ENCODE results near the gene MAD1L1.

The MAD1L1 gene

GRCh38 chr7:1810961-1811849, 421.5 kb downstream of the MAD1L1 start:
- no peak for DNase-seq (ENCODE audit: low read depth in 1 of 2, low spot score in 1 of 2)

DNA sequence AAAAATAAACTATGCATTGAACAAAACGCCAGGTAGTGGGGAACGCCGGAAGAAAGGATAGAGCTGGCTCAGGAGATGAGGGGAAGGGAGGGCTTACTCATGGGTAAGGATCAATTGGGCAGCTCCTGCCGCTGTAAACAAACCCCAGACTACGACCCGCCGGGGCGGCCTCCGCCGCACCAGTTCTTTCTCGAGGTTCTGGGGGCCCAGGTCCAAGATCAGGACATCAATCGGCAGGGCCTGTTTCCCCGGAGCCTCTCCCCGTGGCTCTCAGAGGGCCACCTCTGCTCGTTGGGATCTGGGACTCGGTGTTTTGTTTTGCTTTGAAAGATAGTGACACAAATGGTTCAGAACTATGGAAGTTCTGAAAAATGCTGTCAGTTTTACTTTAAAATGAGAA, 422.2 kb downstream of the MAD1L1 start:
- DNase-seq (ENCODE audit: low read depth in 1 of 2, low spot score in 1 of 2): no peak

GRCh38 chr7:1809601-1810258, 423.0 kb downstream of the MAD1L1 start:
- DNase-seq (ENCODE audit: low read depth in 1 of 2, low spot score in 1 of 2): no peak

DNA sequence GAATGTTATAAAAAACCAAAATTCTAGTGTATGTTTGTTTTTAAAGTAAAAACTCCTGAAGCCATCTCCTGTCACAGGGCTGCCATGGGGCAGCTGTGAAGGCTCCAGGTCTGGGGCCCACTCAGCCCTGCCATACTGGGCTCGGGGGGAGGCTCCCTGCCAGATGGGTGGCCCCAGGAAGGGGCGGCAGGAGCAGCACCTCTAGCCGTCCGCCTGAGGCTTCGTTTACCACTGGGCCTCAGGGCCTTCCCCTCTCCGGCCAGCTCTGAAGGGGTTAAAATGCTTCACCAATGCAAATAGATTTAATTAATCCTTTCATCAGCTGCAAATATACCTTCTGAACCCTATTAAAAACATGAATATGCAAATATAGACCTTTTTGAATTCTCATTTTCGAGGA, 423.7 kb downstream of the MAD1L1 start:
- no peak for DNase-seq (ENCODE audit: low read depth in 1 of 2, low spot score in 1 of 2)

DNA sequence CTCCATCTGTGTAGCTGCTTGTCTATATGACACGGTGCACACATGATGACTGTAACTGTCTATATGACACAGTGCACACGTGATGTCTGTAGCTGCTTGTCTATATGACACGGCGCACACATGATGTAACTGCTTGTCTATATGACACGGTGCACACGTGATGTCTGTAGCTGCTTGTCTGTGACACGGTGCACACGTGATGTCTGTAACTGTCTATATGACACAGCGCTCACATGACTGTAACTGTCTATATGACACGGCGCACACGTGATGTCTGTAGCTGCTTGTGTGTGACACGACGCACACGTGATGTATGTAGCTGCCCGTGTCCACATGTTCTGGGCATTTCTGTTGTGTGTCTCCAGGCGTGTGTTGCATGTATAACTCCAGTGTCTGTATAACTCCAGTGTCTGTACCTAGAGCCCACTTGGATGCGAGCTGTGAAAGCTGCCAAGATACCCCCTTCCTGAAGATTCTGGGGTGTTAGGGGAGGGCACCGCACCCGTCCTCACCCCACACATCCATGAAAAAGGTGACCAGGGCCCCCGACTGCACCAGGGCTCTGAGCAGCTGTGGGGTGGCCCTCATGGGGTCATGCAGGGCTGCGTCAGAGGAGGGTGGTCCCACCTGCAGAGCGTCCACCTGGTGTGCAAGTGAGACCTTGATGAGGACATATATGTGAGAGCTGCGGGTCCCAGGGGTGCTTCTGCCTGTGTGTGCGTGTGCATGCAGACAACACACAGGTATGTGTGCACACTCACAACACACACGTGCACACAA, 424.7 kb downstream of the MAD1L1 start:
- DNase-seq (ENCODE audit: low read depth in 1 of 2, low spot score in 1 of 2): no peak

- DNase-seq (ENCODE audit: low read depth in 1 of 2, low spot score in 1 of 2): no peak
These were observed 426.4 kb downstream of the MAD1L1 start for GRCh38 chr7:1806354-1806753.

- no peak for DNase-seq (ENCODE audit: low read depth in 1 of 2, low spot score in 1 of 2)
These were observed 428.4 kb downstream of the MAD1L1 start for GRCh38 chr7:1804310-1804709.

- DNase-seq (ENCODE audit: low read depth in 1 of 2, low spot score in 1 of 2): no peak
These were observed 429.8 kb downstream of the MAD1L1 start for GRCh38 chr7:1802899-1803298.

DNA sequence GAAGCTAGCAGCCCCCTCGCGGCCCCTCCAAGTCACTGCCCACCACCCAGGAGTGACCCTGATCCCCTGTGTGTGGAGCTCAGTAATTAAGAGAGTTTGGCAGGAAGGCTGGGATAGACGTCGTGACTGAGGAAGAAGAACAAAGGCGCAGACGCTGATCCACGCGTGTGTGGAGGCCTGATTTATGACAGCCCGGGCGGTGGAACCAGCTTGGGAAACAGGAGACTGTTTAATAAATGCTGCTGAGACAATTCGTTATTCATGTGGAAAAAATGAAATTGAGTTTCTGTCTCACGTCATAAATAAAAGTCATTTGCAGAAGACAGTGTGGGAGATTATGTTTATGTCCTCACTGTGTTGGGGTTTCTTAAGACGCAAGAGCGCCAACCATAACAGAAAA, 431.8 kb downstream of the MAD1L1 start:
- no peak for DNase-seq (ENCODE audit: low read depth in 1 of 2, low spot score in 1 of 2)

DNA sequence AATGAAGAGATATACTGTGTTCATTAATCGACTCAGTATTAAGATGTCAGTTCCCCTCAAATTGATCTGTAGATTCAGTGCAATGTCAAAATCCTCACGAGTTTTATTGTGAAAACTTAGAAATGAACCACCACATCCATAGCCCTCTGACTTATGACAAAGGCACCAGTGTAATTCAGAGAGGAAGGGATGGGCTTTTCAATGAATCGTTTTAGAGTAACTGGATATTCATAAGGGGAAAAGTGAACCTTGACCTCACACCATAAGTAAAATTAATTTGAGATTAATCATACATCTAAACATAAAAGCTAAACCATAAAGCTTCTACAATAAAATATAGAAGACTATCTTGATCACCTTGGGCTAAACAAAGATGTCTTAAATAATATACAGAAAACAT, 434.6 kb downstream of the MAD1L1 start:
- no peak for DNase-seq (ENCODE audit: low read depth in 1 of 2, low spot score in 1 of 2)

DNA sequence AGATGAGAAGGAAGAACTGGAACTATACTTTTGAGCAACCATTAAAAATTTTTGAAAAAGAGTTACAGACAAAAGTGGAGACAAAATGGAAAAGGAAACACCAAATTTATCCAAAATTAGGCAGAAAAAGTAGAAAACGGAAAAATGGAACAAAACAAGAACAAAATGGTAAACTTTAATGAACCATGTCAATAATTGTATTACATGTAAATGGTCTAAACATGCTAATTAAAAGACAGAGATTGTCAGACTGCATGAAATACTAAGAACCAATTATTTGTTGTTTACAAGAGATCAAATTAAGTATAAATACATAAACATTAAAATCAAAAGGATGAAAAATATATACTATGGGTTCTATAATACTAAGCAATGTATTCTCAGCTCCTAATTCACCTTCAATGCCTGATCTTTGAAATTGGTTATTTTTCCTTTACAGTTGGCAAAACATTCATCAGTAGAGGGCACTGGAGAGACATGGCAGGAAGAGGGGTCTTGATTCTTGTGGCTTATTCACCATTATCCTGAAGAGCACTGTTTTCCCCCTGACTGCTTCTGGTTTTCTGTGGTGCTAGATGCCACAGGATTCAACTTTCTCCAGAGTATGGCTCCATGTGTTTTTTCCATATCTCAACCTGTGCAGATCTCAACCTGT, 437.7 kb downstream of the MAD1L1 start:
- no peak for DNase-seq (ENCODE audit: low read depth in 1 of 2, low spot score in 1 of 2)

GRCh38 chr7:1787681-1788235, 445.0 kb downstream of the MAD1L1 start:
- DNase-seq (ENCODE audit: low read depth in 1 of 2, low spot score in 1 of 2): no peak

GRCh38 chr7:1787241-1787640, 445.5 kb downstream of the MAD1L1 start:
- no peak for DNase-seq (ENCODE audit: low read depth in 1 of 2, low spot score in 1 of 2)

- no peak for DNase-seq (ENCODE audit: low read depth in 1 of 2, low spot score in 1 of 2)
These were observed 446.9 kb downstream of the MAD1L1 start for GRCh38 chr7:1785839-1786238.

GRCh38 chr7:1781369-1781768, 451.4 kb downstream of the MAD1L1 start:
- DNase-seq (ENCODE audit: low read depth in 1 of 2, low spot score in 1 of 2): no peak

- DNase-seq (ENCODE audit: low read depth in 1 of 2, low spot score in 1 of 2): no peak
These were observed 453.3 kb downstream of the MAD1L1 start for GRCh38 chr7:1779445-1779844.

- no peak for DNase-seq (ENCODE audit: low read depth in 1 of 2, low spot score in 1 of 2)
These were observed 455.6 kb downstream of the MAD1L1 start for GRCh38 chr7:1777122-1777521.

DNA sequence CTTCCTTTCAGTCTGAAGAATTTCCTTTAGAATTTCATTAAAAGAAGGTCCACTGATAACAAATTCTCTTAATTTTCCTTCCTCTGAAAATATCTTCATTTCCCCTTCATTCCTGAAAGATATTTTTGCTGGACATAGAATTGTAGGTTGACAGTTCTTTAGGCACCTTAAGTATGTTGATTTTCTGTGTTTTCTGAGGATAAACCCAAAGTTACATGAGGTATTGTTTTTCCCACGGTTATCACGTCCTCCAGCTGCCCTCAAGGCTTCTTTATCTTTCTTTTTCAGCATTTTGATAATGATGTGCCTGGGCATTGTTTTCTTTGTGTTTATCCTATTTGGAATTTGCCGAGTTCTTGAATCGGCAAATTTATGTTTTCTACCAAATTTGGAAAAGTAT, 457.4 kb downstream of the MAD1L1 start:
- no peak for DNase-seq (ENCODE audit: low read depth in 1 of 2, low spot score in 1 of 2)

- no peak for DNase-seq (ENCODE audit: low read depth in 1 of 2, low spot score in 1 of 2)
These were observed 462.4 kb downstream of the MAD1L1 start for GRCh38 chr7:1770331-1770730.

GRCh38 chr7:1769286-1770200, 463.2 kb downstream of the MAD1L1 start:
- DNase-seq (ENCODE audit: low read depth in 1 of 2, low spot score in 1 of 2): no peak
